GM23338 (cell line): ENCODE data around the gene LYRM2. TPM values are rescaled to one million over a fixed set of nuclear protein-coding genes. Genes with fewer than 3 reads are reported as not detected.

Source experiments
- ATAC-seq: fragments of 200-7000 bp; cut with Tn5 transposase; 3 replicates; pipeline ENCODE4 v1.9.1; 2020
- DNase-seq: peaks from one replicate; pipeline ENCODE4 v3.0.0-alpha.2; 2015; ENCODE audit warnings: low spot score
- H2AFZ ChIP-seq: fragments of 200-600 bp; sonication (generic); 2 replicates; pipeline ENCODE4 v1.8.0; 2016; ENCODE audit warnings: antibody characterized with exemption, mild to moderate bottlenecking, moderate library complexity
- H3F3A ChIP-seq: fragments of 200-600 bp; sonication (generic); replicated peaks from 2 replicates; pipeline ENCODE4 v1.8.0; 2017; ENCODE audit warnings: antibody characterized with exemption, mixed run types, low read depth
- H3K27ac ChIP-seq: fragments of 200-600 bp; sonication (generic); 2 replicates; pipeline ENCODE4 v1.6.1; 2016; ENCODE audit warnings: low read depth
- H3K27me3 ChIP-seq: fragments of 200-600 bp; sonication (generic); 2 replicates; pipeline ENCODE4 v1.8.0; 2016; ENCODE audit warnings: mild to moderate bottlenecking, mixed run types, moderate library complexity; ENCODE audit not compliant: insufficient read depth
- H3K36me3 ChIP-seq: fragments of 200-600 bp; sonication (generic); 2 replicates; pipeline ENCODE4 v1.8.0; 2016; ENCODE audit warnings: mild to moderate bottlenecking; ENCODE audit not compliant: insufficient read depth
- H3K4me1 ChIP-seq: fragments of 200-600 bp; sonication (generic); 2 replicates; pipeline ENCODE4 v1.8.0; 2016; ENCODE audit warnings: mild to moderate bottlenecking, moderate library complexity; ENCODE audit not compliant: insufficient read depth
- H3K4me2 ChIP-seq: fragments of 200-600 bp; sonication (generic); 2 replicates; pipeline ENCODE4 v1.7.1; 2017; ENCODE audit warnings: mixed run types
- H3K4me3 ChIP-seq: fragments of 200-600 bp; sonication (generic); 2 replicates; pipeline ENCODE4 v1.6.1; 2016; ENCODE audit warnings: mixed run types
- H3K79me2 ChIP-seq: fragments of 200-600 bp; sonication (generic); replicated peaks from 2 replicates; pipeline ENCODE4 v1.8.0; 2017; ENCODE audit warnings: mild to moderate bottlenecking; ENCODE audit not compliant: insufficient read depth
- H3K9me2 ChIP-seq: fragments of 200-600 bp; sonication (generic); 2 replicates; pipeline ENCODE4 v1.8.0; 2017; ENCODE audit not compliant: insufficient read depth
- H4K20me1 ChIP-seq: fragments of 200-600 bp; sonication (generic); replicated peaks from 2 replicates; pipeline ENCODE4 v1.8.0; 2017; ENCODE audit warnings: mild to moderate bottlenecking; ENCODE audit not compliant: insufficient read depth
- H3K27ac Mint-ChIP-seq: 2 replicates; pipeline ENCODE4 v1.8.0; 2020; ENCODE audit warnings: inconsistent platforms, mild to moderate bottlenecking, moderate library complexity, mixed read lengths
- H3K27me3 Mint-ChIP-seq: 3 replicates; pipeline ENCODE4 v1.8.0; 2022; ENCODE audit warnings: low read depth, mild to moderate bottlenecking, moderate library complexity, mixed read lengths, inconsistent platforms; ENCODE audit not compliant: insufficient read depth, poor library complexity
- H3K36me3 Mint-ChIP-seq: 3 replicates; pipeline ENCODE4 v1.8.0; 2021; ENCODE audit warnings: low read depth, mild to moderate bottlenecking, inconsistent platforms, moderate library complexity, mixed read lengths
- H3K4me1 Mint-ChIP-seq: 3 replicates; pipeline ENCODE4 v1.8.0; 2020; ENCODE audit warnings: mild to moderate bottlenecking, inconsistent platforms, mixed read lengths
- H3K4me3 Mint-ChIP-seq: 3 replicates; pipeline ENCODE4 v1.8.0; 2021; ENCODE audit warnings: moderate library complexity, mild to moderate bottlenecking, inconsistent platforms, mixed read lengths
- H3K9me3 Mint-ChIP-seq: 3 replicates; pipeline ENCODE4 v1.8.0; 2020; ENCODE audit warnings: moderate library complexity, mild to moderate bottlenecking, inconsistent platforms, mixed read lengths
- CREB1 ChIP-seq: fragments of 250-450 bp; sonication (Bioruptor Pico); IDR thresholded peaks from 2 replicates; pipeline ENCODE4 v1.5.0; 2020; ENCODE audit warnings: low read depth, mild to moderate bottlenecking, moderate library complexity
- EZH2 ChIP-seq: fragments of 200-600 bp; sonication (generic); IDR thresholded peaks from one replicate; pipeline ENCODE4 v1.8.0; 2017; ENCODE audit warnings: antibody characterized with exemption, mild to moderate bottlenecking, low read depth; ENCODE audit not compliant: unreplicated experiment
- EZH2phosphoT487 ChIP-seq: fragments of 200-600 bp; sonication (generic); IDR thresholded peaks from one replicate; pipeline ENCODE4 v1.8.1; 2018; ENCODE audit warnings: antibody characterized with exemption; ENCODE audit not compliant: unreplicated experiment
- JUNB ChIP-seq: IDR thresholded peaks from one replicate; pipeline ENCODE4 v1.6.1; 2016; ENCODE audit warnings: antibody characterized with exemption; ENCODE audit not compliant: unreplicated experiment
- POLR2AphosphoS5 ChIP-seq: IDR thresholded peaks from 2 replicates; pipeline ENCODE4 v1.6.1; 2016; ENCODE audit warnings: antibody characterized with exemption, low read depth
- STAT1 ChIP-seq: IDR thresholded peaks from one replicate; pipeline ENCODE4 v1.6.1; 2016; ENCODE audit warnings: antibody characterized with exemption; ENCODE audit not compliant: unreplicated experiment
- ZNF114 ChIP-seq: fragments of 250-450 bp; sonication (Bioruptor Pico); IDR thresholded peaks from 2 replicates; pipeline ENCODE4 v1.5.0; 2020; ENCODE audit warnings: mild to moderate bottlenecking, moderate library complexity
- ZNF331 ChIP-seq: fragments of 250-450 bp; sonication (Bioruptor Pico); IDR thresholded peaks from 2 replicates; pipeline ENCODE4 v1.5.0; 2020; ENCODE audit warnings: low read depth, mild to moderate bottlenecking, moderate library complexity
- polyA plus RNA-seq: library from polyadenylated mRNA; unstranded; fragments of >200 nt; fragmentation: Nextera tagmentation; extraction: Ambion mirVana; gene quantifications from 2 replicates; pipeline ENCODE4 v1.2.1, GENCODE V29; 2016
- total RNA-seq: library from RNA; depleted of rRNA; stranded (reverse); fragments of >200 nt; shearing (Covaris generic); gene quantifications from 2 replicates; pipeline ENCODE4 v1.2.3, GENCODE V29; 2014
- TF ChIP-seq, protein P1 (sequence below): fragments of 250-450 bp; sonication (Bioruptor Pico); IDR thresholded peaks from 2 replicates; pipeline ENCODE4 v1.5.0; 2020; ENCODE audit warnings: mild to moderate bottlenecking, moderate library complexity
- TF ChIP-seq, protein P2 (sequence below), 2 experiments: fragments of 200-600 bp in 1 of 2; sonication (generic) in 1 of 2; conservative IDR thresholded peaks; 2 replicates each; pipeline versions ENCODE4 v1.5.1 to v1.6.1; 2016 to 2017; ENCODE audit warnings: antibody characterized with exemption in 2 of 2, low read depth in 2 of 2, mild to moderate bottlenecking in 2 of 2, moderate library complexity in 1 of 2
- TF ChIP-seq, protein P3 (sequence below): IDR thresholded peaks from 2 replicates; pipeline ENCODE4 v1.6.1; 2016; ENCODE audit warnings: antibody characterized with exemption
- TF ChIP-seq, protein P4 (sequence below): IDR thresholded peaks from one replicate; pipeline ENCODE4 v1.6.1; 2018; ENCODE audit warnings: antibody characterized with exemption; ENCODE audit not compliant: unreplicated experiment

Gene LYRM2
- total and polyA plus RNA-seq, 2 experiments from 2014 or later = 20.3 to 67.3 TPM

DNA sequence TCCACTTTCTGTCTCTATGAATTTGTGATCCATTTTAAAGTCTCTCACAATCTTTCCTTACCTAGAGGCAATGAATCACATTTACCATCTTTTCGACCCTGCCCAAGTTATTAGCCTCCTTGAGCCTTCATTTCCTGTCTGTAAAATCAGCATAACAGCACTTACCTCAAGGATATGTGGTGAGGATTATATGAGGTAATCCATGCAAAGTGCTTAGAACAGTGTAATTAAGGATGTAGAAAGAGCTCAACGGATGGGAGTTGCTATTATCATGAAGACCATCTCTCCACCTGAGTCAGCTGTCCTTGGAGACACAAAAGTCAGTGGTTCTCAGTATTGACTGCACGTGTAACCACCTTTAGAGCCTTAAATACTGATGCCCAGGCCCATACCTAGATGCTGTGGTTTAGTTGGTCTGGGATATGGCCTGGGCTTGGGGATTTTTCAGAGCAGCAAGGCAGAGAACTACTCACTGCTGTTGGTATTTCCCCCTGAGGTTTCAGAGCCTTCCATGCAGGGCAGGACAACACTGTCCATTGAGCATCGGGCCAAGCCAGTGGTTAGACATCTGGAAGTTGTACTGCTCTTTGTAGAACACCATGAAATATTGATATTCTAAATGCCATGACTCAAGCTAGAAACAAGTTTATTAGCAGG, 55.8 kb downstream of the LYRM2 start:
- Mint-ChIP-seq H3K4me3 (no peak overlapping the region), H3K4me1 (peaks cover 16% of the 10 kb centered on the region), H3K36me3 (no peaks in the 10 kb centered on the region), H3K27ac (no peak overlapping the region), H3K9me3 (no peaks in the 10 kb centered on the region), H3K27me3 (peaks cover 5% of the 10 kb centered on the region)
- no peaks in the 10 kb centered on the region for H3F3A ChIP-seq
- H3K27ac ChIP-seq = no peak overlapping the region
- no peaks in the 10 kb centered on the region for H3K27me3 ChIP-seq
- H4K20me1 ChIP-seq = no peaks in the 10 kb centered on the region
- no peak for ATAC-seq
- H3K79me2 ChIP-seq = no peaks in the 10 kb centered on the region
- H3K4me2 ChIP-seq = no peak overlapping the region
- H3K36me3 ChIP-seq = no peaks in the 10 kb centered on the region
- H3K4me3 ChIP-seq = no peak overlapping the region
- no peak for DNase-seq
- H3K9me2 ChIP-seq = no peaks in the 10 kb centered on the region
- H2AFZ ChIP-seq = no peak overlapping the region
- TF ChIP-seq, protein P1, sequence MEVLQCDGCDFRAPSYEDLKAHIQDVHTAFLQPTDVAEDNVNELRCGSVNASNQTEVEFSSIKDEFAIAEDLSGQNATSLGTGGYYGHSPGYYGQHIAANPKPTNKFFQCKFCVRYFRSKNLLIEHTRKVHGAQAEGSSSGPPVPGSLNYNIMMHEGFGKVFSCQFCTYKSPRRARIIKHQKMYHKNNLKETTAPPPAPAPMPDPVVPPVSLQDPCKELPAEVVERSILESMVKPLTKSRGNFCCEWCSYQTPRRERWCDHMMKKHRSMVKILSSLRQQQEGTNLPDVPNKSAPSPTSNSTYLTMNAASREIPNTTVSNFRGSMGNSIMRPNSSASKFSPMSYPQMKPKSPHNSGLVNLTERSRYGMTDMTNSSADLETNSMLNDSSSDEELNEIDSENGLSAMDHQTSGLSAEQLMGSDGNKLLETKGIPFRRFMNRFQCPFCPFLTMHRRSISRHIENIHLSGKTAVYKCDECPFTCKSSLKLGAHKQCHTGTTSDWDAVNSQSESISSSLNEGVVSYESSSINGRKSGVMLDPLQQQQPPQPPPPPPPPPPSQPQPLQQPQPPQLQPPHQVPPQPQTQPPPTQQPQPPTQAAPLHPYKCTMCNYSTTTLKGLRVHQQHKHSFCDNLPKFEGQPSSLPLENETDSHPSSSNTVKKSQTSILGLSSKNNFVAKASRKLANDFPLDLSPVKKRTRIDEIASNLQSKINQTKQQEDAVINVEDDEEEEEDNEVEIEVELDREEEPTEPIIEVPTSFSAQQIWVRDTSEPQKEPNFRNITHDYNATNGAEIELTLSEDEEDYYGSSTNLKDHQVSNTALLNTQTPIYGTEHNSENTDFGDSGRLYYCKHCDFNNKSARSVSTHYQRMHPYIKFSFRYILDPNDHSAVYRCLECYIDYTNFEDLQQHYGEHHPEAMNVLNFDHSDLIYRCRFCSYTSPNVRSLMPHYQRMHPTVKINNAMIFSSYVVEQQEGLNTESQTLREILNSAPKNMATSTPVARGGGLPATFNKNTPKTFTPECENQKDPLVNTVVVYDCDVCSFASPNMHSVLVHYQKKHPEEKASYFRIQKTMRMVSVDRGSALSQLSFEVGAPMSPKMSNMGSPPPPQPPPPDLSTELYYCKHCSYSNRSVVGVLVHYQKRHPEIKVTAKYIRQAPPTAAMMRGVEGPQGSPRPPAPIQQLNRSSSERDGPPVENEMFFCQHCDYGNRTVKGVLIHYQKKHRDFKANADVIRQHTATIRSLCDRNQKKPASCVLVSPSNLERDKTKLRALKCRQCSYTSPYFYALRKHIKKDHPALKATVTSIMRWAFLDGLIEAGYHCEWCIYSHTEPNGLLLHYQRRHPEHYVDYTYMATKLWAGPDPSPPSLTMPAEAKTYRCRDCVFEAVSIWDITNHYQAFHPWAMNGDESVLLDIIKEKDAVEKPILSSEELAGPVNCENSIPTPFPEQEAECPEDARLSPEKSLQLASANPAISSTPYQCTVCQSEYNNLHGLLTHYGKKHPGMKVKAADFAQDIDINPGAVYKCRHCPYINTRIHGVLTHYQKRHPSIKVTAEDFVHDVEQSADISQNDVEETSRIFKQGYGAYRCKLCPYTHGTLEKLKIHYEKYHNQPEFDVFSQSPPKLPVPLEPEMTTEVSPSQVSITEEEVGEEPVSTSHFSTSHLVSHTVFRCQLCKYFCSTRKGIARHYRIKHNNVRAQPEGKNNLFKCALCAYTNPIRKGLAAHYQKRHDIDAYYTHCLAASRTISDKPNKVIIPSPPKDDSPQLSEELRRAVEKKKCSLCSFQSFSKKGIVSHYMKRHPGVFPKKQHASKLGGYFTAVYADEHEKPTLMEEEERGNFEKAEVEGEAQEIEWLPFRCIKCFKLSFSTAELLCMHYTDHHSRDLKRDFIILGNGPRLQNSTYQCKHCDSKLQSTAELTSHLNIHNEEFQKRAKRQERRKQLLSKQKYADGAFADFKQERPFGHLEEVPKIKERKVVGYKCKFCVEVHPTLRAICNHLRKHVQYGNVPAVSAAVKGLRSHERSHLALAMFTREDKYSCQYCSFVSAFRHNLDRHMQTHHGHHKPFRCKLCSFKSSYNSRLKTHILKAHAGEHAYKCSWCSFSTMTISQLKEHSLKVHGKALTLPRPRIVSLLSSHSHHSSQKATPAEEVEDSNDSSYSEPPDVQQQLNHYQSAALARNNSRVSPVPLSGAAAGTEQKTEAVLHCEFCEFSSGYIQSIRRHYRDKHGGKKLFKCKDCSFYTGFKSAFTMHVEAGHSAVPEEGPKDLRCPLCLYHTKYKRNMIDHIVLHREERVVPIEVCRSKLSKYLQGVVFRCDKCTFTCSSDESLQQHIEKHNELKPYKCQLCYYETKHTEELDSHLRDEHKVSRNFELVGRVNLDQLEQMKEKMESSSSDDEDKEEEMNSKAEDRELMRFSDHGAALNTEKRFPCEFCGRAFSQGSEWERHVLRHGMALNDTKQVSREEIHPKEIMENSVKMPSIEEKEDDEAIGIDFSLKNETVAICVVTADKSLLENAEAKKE (CRISPR knock-in tag) = no peak
- no peak for TF ChIP-seq STAT1
- no peak for TF ChIP-seq CREB1 (CRISPR knock-in tag)
- no peak for TF ChIP-seq POLR2AphosphoS5
- TF ChIP-seq, protein P2, sequence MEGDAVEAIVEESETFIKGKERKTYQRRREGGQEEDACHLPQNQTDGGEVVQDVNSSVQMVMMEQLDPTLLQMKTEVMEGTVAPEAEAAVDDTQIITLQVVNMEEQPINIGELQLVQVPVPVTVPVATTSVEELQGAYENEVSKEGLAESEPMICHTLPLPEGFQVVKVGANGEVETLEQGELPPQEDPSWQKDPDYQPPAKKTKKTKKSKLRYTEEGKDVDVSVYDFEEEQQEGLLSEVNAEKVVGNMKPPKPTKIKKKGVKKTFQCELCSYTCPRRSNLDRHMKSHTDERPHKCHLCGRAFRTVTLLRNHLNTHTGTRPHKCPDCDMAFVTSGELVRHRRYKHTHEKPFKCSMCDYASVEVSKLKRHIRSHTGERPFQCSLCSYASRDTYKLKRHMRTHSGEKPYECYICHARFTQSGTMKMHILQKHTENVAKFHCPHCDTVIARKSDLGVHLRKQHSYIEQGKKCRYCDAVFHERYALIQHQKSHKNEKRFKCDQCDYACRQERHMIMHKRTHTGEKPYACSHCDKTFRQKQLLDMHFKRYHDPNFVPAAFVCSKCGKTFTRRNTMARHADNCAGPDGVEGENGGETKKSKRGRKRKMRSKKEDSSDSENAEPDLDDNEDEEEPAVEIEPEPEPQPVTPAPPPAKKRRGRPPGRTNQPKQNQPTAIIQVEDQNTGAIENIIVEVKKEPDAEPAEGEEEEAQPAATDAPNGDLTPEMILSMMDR (conservative IDR thresholded peaks at IDR 0.05; ENCODE audit: low read depth in 2 of 2) = no peak
- no peak for TF ChIP-seq ZNF114
- TF ChIP-seq, protein P3, sequence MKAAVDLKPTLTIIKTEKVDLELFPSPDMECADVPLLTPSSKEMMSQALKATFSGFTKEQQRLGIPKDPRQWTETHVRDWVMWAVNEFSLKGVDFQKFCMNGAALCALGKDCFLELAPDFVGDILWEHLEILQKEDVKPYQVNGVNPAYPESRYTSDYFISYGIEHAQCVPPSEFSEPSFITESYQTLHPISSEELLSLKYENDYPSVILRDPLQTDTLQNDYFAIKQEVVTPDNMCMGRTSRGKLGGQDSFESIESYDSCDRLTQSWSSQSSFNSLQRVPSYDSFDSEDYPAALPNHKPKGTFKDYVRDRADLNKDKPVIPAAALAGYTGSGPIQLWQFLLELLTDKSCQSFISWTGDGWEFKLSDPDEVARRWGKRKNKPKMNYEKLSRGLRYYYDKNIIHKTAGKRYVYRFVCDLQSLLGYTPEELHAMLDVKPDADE = no peak
- TF ChIP-seq, protein P4, sequence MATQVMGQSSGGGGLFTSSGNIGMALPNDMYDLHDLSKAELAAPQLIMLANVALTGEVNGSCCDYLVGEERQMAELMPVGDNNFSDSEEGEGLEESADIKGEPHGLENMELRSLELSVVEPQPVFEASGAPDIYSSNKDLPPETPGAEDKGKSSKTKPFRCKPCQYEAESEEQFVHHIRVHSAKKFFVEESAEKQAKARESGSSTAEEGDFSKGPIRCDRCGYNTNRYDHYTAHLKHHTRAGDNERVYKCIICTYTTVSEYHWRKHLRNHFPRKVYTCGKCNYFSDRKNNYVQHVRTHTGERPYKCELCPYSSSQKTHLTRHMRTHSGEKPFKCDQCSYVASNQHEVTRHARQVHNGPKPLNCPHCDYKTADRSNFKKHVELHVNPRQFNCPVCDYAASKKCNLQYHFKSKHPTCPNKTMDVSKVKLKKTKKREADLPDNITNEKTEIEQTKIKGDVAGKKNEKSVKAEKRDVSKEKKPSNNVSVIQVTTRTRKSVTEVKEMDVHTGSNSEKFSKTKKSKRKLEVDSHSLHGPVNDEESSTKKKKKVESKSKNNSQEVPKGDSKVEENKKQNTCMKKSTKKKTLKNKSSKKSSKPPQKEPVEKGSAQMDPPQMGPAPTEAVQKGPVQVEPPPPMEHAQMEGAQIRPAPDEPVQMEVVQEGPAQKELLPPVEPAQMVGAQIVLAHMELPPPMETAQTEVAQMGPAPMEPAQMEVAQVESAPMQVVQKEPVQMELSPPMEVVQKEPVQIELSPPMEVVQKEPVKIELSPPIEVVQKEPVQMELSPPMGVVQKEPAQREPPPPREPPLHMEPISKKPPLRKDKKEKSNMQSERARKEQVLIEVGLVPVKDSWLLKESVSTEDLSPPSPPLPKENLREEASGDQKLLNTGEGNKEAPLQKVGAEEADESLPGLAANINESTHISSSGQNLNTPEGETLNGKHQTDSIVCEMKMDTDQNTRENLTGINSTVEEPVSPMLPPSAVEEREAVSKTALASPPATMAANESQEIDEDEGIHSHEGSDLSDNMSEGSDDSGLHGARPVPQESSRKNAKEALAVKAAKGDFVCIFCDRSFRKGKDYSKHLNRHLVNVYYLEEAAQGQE = no peak
- no peak for TF ChIP-seq EZH2
- no peak for TF ChIP-seq ZNF331 (CRISPR knock-in tag)
- no peak for TF ChIP-seq EZH2phosphoT487
- no peak for TF ChIP-seq JUNB
- H3K4me1 ChIP-seq = no peaks in the 10 kb centered on the region
